Activated CD4-positive, CD25-positive, alpha-beta regulatory T cell (primary cell): Measurements from ENCODE around the gene AFAP1.
"Not testable (repeated sequence)": the region's sequence is repeated elsewhere in the genome, so short reads cannot be mapped to it uniquely, and the experiment has no call there.

Experiments
- DNase-seq, 4 experiments: peaks; one replicate each; lab custom pipeline; 2025; lab: John Stamatoyannopoulos, UW

The AFAP1 gene

GRCh38 chr4:7945709-7946380, 6.2 kb upstream of the AFAP1 start:
- DNase-seq, result no peak

- DNase-seq, result no peak
Measured at GRCh38 chr4:7944599-7945220, 5.0 kb upstream of the AFAP1 start.

- not testable (repeated sequence) for DNase-seq
Measured at GRCh38 chr4:7943688-7944087, 4.0 kb upstream of the AFAP1 start.

- no peak for DNase-seq
Measured at GRCh38 chr4:7943211-7943610, 3.5 kb upstream of the AFAP1 start.

GRCh38 chr4:7941965-7942496, 2.4 kb upstream of the AFAP1 start:
- no peak for DNase-seq

GRCh38 chr4:7941111-7941964, 1.7 kb upstream of the AFAP1 start:
- no peak for DNase-seq

- peak in 1 of 4 experiments; percentile 13 for DNase-seq
Measured at GRCh38 chr4:7938609-7939376, 868 bp downstream of the AFAP1 start.

GRCh38 chr4:7938266-7938608, 1.4 kb downstream of the AFAP1 start:
- DNase-seq, result no peak

GRCh38 chr4:7937006-7937405, 2.7 kb downstream of the AFAP1 start:
- DNase-seq, result no peak

GRCh38 chr4:7933651-7934510, 5.8 kb downstream of the AFAP1 start:
- DNase-seq, result no peak

- DNase-seq, result no peak
Measured at GRCh38 chr4:7932287-7932686, 7.4 kb downstream of the AFAP1 start.

GRCh38 chr4:7929118-7929951, 10.3 kb downstream of the AFAP1 start:
- DNase-seq, result no peak

- no peak for DNase-seq
Measured at GRCh38 chr4:7928711-7929110, 10.9 kb downstream of the AFAP1 start.

- DNase-seq, result no peak
Measured at GRCh38 chr4:7926822-7927221, 12.8 kb downstream of the AFAP1 start.

GRCh38 chr4:7924570-7924969, 15.1 kb downstream of the AFAP1 start:
- DNase-seq, result no peak

GRCh38 chr4:7924163-7924562, 15.5 kb downstream of the AFAP1 start:
- DNase-seq, result no peak

- DNase-seq, result no peak
Measured at GRCh38 chr4:7922466-7922865, 17.2 kb downstream of the AFAP1 start.

- no peak for DNase-seq
Measured at GRCh38 chr4:7918981-7919380, 20.7 kb downstream of the AFAP1 start.

- not testable (repeated sequence) for DNase-seq
Measured at GRCh38 chr4:7918187-7918586, 21.5 kb downstream of the AFAP1 start.

- DNase-seq, result no peak
Measured at GRCh38 chr4:7917669-7918068, 22.0 kb downstream of the AFAP1 start.
